Spleen (tissue), 7 donors: ENCODE results near the gene TRIM56.

Experiments
- POLR2A ChIP-seq, 3 donors: fragments of 450-650 bp; IDR thresholded peaks; one replicate each; pipeline ENCODE4 v1.5.1; 2017; ENCODE audit warnings: antibody characterized with exemption in 3 of 3, mild to moderate bottlenecking in 1 of 3
- POLR2AphosphoS5 ChIP-seq, 3 donors: sonication (generic); formaldehyde crosslinking; IDR thresholded peaks; one replicate each; pipeline ENCODE4 v1.5.1; 2017; ENCODE audit warnings: antibody characterized with exemption in 3 of 3
- TF ChIP-seq, protein P1 (sequence below), 11 experiments: fragments of 200-600 bp in 7 of 11; fragments of 450-650 bp in 4 of 11; sonication (generic) in 4 of 11; IDR thresholded peaks in 8 of 11; conservative IDR thresholded peaks in 3 of 11; 1 replicate in 7 of 11; 2 replicates in 4 of 11; pipeline versions ENCODE4 v1.4.0 to v1.8.0; 2016 to 2021; ENCODE audit warnings: antibody characterized with exemption in 11 of 11, inconsistent platforms in 4 of 11, mild to moderate bottlenecking in 1 of 11
- donor health status: DM: no; HTN: no; CAD: no; lungs with moderate emphysema.
- donor health status: DM: no; HTN: no; CAD: no.
- donor health status: DM: no; HTN: no; CAD: no.

GRCh38 chr7:101093906-101094305 is 8.6 kb downstream of the TRIM56 start:
- no peak for TF ChIP-seq POLR2A (IDR thresholded peaks at IDR 0.05)
- TF ChIP-seq, protein P1, sequence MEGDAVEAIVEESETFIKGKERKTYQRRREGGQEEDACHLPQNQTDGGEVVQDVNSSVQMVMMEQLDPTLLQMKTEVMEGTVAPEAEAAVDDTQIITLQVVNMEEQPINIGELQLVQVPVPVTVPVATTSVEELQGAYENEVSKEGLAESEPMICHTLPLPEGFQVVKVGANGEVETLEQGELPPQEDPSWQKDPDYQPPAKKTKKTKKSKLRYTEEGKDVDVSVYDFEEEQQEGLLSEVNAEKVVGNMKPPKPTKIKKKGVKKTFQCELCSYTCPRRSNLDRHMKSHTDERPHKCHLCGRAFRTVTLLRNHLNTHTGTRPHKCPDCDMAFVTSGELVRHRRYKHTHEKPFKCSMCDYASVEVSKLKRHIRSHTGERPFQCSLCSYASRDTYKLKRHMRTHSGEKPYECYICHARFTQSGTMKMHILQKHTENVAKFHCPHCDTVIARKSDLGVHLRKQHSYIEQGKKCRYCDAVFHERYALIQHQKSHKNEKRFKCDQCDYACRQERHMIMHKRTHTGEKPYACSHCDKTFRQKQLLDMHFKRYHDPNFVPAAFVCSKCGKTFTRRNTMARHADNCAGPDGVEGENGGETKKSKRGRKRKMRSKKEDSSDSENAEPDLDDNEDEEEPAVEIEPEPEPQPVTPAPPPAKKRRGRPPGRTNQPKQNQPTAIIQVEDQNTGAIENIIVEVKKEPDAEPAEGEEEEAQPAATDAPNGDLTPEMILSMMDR (IDR thresholded peaks at IDR 0.05 in 8 of 11, conservative IDR thresholded peaks at IDR 0.05 in 3 of 11) = no peak
- no peak for TF ChIP-seq POLR2AphosphoS5 (IDR thresholded peaks at IDR 0.05)
